ENCODE data around the gene FLACC1.
"Not testable (repeated sequence)": the region's sequence is repeated elsewhere in the genome, so short reads cannot be mapped to it uniquely, and the experiment has no call there.

GRCh38 chr2:201299929-201300328 is 57.2 kb downstream of the FLACC1 start:
- TF ChIP-seq POLR2AphosphoS5 (IDR thresholded peaks at IDR 0.05; ENCODE audit: borderline replicate concordance, low read depth, low read length); EZH2 (IDR thresholded peaks at IDR 0.05); FOXP2 (optimal IDR thresholded peaks at IDR 0.05; ENCODE audit: control extremely low read depth, extremely low read length, insufficient read depth): not testable (repeated sequence)
